GM19025 (cell line): ENCODE data around the gene MPHOSPH6.
"Not testable (repeated sequence)": the region's sequence is repeated elsewhere in the genome, so short reads cannot be mapped to it uniquely, and the experiment has no call there.

ENCODE experiments used
- ATAC-seq: cut with Tn5 transposase; IDR thresholded peaks from one replicate; pipeline ENCODE4 v1.9.1; 2021; ENCODE audit warnings: mild to moderate bottlenecking, low read depth, moderate library complexity; ENCODE audit not compliant: unreplicated experiment

The MPHOSPH6 gene

GRCh38 chr16:82176204-82176603, 6.2 kb upstream of the MPHOSPH6 start:
- no peak for ATAC-seq

DNA sequence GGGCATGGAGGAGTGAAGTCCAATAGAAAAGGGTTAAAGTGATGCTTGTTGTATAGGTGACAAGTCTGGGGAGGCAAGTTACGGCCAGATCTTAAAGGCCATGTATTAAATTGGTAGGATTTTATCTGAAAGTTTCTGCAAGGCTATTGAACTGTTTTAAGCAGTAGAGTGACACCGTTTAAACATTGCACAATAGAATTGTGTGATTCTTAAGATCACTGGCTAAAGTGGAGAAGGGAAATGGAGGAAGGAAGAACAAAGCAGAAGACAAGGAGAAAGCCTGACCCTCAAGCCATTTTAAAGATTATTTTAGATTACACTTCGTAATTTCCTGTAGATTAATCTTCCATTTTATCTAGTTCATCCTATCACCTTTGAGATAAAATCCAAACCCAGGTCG, 5.6 kb upstream of the MPHOSPH6 start:
- ATAC-seq, result no peak

GRCh38 chr16:82167670-82168069, 2.4 kb downstream of the MPHOSPH6 start:
- ATAC-seq, result no peak

GRCh38 chr16:82160226-82160625, 9.8 kb downstream of the MPHOSPH6 start:
- ATAC-seq, result no peak

DNA sequence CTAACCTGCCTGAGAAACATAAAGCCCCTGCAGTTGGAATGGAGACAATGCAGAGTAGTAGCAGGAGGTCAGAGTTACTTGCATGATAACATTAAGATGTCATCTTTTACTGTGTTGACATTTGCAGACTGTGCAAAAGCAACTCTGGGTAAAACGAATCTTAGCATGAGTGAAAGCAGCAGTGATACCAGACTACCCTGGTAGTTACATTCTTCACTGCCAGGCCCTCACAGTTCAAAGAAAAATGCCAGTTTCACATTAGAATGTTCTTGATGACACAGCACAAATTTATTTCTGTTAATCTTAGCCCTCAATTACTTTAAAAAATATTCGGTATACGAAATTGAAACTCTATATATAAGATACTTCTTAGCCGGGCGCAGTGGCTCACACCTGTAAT, 12.2 kb downstream of the MPHOSPH6 start:
- no peak for ATAC-seq

GRCh38 chr16:82157534-82157812, 12.6 kb downstream of the MPHOSPH6 start:
- no peak for ATAC-seq

- no peak for ATAC-seq
These were observed 13.1 kb downstream of the MPHOSPH6 start for GRCh38 chr16:82156761-82157533.

DNA sequence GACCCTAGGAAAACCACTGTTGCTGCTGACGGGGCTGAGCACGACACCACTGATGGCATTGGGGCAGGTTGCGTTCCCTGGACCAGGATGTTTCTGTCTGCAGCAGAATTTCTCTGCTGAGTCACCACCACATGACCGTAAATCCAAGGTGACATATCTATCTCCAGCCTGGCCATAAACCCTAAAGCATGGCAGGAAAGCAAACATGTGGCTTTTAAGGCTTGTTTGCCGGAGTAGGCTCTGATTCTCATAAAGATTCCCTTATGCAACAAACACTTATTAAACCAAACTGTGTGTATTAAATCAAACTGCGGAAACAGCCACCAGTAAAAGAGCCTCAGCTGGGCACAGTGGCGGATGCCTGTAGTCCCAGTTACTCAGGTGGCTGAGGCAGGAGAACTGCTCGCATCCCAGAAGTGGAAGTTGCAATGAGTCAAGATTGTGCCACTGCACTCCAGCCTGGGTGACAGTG, 17.3 kb downstream of the MPHOSPH6 start:
- ATAC-seq, result no peak

DNA sequence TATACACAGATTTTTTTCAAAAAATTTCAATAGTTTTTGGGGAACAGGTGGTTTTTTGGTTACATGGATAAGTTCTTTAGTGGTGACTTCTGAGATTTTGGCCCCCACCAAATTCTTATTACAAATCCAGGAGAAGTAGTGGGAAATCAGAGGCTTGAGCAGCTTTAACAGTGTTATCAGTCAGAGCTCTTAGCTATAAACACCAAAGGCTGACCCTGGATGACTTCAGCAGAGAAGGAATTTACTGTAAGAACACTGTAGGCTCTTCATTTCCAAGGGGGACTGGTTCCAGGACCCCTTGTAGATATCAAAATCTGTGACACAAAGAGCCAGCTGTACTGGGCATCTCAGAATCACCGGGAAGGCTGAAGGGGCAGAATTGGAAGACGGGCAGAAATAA, 17.8 kb downstream of the MPHOSPH6 start:
- no peak for ATAC-seq

DNA sequence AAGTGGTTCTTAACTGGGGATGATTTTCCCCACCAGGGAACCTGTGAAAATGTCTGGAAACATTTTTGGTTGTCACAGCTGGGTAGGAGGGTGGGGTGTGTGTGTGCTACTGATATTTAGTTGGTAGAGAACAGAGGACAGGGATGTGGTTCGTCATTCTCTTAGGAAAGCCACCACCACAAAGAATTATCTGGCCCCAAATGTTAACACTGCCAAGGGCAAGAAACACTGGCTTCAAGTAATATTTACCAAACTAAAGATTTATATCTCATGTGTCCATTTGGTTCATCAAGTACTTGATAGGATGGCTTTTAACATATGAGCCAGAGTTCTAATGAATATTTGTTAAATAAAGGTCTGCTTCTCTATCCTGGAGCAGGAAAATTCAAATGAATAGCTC, 19.5 kb downstream of the MPHOSPH6 start:
- no peak for ATAC-seq

DNA sequence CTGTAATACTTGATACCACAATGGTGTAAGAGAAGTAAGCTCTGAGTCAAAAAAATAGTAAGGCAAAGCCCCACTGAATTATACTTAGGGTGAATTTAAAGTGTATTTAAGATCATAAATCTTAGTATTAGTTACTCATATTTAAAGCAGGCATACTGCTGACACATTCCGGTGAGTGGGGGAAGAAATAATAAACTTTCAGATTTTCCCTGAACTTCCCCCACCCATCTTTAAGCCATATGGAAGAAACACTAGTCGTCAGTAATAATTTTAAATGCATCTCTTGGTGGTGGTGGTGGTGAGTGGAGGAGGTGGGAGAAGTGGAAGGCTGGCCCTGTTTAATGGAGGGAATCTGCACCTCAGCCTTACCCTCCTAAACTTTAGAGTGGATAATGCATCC, 20.5 kb downstream of the MPHOSPH6 start:
- no peak for ATAC-seq

DNA sequence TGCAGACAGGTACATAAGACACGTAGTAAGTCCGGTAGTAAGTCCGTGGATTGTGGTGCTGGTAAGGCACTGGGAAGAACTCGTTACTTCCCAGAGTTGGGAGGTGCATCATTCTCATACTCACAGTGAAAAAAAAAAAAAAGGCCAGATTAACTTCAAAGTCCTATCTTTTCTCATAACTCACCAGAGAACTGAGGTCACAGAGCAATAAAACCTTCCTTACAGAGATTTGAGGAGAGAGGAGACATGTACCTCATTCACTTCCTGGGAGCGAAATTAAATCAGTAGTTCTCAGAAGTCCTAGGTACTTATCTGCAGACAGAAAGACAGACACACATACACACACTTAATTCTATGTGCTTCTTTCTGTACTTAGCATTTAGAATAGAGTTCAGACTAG, 22.5 kb downstream of the MPHOSPH6 start:
- no peak for ATAC-seq

- no peak for ATAC-seq
These were observed 23.1 kb downstream of the MPHOSPH6 start for GRCh38 chr16:82146957-82147356.

DNA sequence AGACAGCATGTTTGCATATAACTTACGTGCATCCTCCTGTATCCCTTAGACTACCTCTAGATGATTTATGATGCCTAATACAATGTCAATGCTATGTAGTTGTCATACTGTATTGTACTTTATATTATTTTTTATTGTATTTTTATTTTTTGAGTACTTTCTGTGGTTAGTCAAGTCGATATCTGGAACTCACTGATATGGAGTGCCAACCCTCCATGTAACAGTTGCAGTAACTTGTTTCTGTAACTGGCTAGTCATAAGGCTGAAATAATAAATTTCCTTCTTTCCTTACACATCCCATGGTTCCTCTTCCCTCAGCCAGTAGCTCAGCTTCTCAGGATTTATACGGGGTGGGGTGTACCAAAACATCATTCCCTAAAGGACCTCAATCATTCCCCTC, 23.5 kb downstream of the MPHOSPH6 start:
- no peak for ATAC-seq

DNA sequence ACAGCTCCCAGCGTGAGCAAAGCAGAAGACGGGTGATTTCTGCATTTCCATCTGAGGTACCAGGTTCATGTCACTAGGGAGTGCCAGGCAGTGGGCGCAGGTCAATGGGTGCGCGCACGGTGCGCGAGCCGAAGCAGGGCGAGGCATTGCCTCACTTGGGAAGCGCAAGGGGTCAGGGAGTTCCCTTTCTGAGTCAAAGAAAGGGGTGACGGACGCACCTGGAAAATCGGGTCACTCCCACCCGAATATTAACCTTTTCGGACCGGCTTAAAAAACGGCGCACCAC, 30.8 kb downstream of the MPHOSPH6 start:
- not testable (repeated sequence) for ATAC-seq

DNA sequence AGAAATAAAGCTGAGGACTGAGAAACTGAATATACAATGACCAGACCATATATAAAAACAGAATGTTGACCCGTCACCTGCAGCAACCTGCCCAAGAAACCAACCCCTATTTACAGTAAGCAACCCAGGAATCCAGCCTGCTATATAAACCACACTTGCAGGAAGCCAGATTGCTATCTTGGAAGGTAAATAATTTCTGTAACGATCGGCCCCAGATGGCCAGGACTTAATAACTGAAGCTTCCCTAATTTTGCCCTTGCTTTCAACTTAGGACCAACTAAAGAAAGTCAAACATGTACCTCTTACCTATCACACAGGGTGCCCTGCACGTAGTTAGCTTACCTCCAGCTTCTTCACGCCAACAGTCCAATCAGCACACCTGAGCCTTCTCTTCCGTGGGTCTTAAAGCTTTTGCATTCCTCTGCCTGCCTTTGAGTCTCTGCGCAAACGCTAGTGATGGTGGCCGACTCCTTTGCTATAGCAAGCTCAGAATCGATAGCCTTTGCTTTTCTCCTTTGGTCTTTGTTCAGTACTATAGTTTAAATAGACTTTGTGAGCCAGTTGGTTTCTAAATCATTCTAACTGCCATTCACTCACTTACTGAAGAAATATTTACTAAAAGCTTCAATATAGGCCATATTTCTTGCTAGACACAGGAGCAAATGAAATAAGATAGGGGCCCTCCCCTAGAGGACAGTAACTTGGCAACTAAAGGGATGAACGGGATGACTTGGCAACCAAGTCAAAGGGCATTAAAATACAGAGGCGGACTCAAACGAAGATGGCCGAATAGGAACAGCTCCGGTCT, 31.3 kb downstream of the MPHOSPH6 start:
- ATAC-seq, result no peak

- ATAC-seq, result no peak
These were observed 32.2 kb downstream of the MPHOSPH6 start for GRCh38 chr16:82137822-82138167.

GRCh38 chr16:82136956-82137821, 32.8 kb downstream of the MPHOSPH6 start:
- no peak for ATAC-seq

- ATAC-seq, result no peak
These were observed 34.2 kb downstream of the MPHOSPH6 start for GRCh38 chr16:82135844-82136243.

DNA sequence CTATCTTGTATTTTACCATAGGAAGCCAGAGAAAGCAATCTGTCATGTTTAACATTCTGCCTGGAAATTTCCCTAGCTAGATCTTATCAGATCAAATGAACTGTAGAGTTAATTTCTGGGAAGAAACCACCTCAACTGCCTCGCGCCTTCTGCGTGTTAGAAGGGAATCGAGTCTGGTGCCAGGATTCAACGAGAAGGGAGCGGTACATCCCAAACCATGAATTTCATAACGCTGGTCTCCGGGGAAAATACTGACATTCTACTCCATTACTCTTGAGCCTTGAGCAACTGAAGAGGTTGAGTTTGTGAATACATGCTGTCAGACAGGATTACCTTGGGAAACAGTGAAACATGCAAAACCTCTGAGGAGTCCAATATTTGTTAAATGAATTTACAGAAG, 35.2 kb downstream of the MPHOSPH6 start:
- ATAC-seq, result no peak

GRCh38 chr16:82133798-82134197, 36.2 kb downstream of the MPHOSPH6 start:
- ATAC-seq, result no peak
